HG03060 (cell line): Measurements from ENCODE around the gene FAM53A.
A peak's percentile ranks its signal among the peaks of the same experiment; 100 is the strongest.
"Not testable (repeated sequence)": the region's sequence is repeated elsewhere in the genome, so short reads cannot be mapped to it uniquely, and the experiment has no call there.

Experiments
- ATAC-seq: cut with Tn5 transposase; IDR thresholded peaks from one replicate; pipeline ENCODE4 v1.9.1; 2021; ENCODE audit warnings: low read depth, moderate number of reproducible peaks; ENCODE audit not compliant: unreplicated experiment

Gene FAM53A

DNA sequence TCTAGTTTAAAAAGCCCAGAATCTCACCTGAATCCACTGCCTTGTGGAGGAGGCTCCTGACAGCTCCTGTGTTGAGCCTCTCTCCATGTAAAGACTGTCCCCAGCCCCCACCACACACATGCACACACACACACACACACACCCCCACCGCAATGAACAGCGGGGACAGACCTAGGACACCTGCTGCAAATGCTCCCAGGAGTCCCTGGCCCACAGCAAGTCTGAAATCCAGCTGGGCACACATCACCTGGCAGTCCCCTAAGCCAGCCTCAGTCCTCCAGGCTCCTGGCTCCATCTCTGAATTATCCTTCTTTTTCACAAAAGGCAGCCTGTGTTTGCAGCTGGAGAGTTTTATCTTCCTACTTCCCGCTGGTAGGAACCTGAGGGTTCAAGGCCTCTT, 6.6 kb upstream of the FAM53A start:
- ATAC-seq: no peak

DNA sequence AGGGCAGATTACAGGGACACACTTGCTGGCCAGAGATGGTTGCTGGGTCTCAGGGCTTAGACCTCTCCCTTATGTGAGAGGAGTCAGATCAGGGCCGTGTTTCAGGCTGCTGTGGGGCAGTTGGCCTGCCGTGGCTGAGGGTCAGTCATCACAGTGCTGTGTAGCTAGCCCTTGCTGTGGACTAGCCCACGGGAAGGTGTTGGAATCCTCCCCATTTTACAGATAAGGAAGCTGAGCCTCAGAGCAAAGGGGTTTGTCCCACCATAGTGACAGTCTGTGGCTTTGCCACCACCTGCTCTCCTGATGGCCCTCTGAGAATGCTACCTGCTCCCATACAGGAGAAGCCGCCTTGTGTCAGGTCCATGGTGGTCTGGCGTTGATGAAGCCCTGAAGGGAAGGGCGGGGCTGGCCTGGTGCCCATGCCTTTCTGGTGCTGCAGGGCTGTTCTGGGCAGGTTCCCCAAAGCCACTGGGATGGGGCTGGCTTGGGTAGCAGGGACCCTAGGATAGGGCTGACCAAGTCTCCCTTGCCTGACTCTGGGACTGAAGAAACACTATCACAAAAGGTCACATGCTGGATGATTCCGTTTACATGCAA, 2.4 kb upstream of the FAM53A start:
- ATAC-seq: no peak

DNA sequence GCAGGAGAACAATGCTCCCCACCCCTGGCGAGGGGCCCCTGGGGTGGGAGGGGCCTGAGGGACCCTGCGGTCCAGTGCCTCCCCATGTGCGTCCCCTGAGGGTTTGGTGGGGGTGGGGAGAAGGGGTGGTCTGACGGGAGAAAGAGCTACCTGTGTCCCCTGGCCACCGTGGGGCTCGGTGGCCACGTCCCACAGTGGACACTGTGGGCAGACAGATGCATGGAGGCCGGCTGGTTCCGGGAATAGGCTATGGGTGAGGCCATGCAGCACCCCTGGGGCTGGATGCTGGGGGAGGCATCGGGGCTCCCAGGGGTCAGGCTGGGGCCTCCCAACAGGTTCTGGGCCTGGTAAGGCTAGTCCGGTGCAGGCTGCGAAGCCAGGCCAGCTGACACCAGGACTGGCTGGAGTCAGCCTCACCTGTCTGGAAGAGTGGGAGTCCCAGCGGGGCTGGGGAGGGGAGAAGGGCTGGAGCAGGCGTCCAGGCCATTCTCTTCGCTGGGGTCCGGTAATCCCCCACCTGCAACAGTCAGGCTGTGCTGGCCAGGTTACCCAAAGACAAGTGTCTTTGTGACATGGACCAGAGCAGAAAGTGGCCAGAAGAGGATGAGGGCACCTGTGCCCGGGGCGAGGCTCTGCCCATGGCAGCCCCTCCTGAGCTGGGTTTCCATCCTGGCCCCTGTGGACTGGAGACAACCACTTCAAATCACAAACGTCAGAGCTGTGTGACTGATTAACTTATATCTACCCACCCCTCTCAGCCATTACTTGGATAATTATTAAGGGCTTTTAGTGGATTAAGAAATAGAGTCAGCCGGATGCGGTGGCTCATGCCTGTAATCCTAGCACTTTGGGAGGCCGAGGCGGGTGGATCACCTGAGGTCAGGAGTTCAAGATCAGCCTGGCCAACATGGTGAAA, 1.4 kb upstream of the FAM53A start:
- ATAC-seq: no peak

DNA sequence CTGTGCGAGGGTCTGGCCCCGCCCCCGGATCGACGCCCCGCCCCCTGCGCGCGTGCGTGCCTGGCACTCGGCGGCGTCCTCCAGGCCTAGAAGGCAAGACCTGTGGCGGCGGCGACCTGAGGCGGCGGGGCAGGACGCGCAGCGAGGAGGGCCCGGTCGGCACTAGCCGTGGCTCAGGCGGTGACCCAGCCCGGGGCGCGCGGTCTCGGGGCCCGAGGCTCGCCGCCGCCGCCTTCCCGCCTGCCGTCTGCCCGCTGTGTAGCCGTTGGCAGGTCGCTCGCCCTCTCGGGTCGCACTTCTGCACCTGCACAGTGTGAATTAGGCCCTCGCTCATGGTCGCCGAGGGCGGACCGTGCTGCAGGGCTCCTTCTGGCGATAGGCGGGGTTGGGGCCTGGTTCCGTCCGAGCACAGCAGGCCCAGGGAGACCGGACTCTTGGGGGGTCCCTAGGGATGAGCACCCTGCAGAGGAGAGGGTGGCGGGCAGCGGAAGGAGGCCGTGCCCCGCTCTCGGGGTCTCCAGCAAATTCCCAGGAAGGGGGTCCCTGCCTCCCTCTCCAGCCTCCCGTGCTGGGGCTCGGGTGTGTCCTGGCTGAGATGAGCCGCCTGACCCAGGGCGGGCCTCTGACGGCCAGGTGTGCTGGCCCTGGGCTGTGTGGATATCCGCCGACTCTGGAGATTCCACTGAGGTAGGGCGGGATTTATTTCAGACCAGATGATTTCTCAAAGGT, 557 bp upstream of the FAM53A start:
- peak; percentile 10 for ATAC-seq

DNA sequence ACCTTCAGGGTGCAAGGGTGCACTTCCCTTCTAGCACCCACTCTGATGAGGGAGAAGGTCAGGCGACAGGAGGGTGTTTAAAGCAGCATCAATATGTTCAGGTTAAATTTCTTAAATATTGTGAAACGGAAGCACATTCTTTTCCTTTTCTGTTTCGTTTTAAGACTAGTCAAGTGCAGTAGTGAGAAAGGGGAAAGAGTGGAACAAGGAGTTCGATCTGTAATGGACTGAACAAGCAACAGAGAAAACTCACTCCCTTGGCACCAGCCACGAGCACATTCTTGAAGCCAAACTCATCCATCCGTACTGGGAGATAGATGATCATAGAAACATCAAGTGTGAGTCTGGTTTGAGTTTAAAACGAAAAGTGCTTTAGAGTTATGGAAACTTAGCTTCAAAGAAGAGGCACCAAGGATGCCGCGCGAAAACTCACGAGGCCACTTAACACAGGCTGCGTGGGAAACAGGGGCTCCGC, 815 bp downstream of the FAM53A start:
- ATAC-seq: no peak

DNA sequence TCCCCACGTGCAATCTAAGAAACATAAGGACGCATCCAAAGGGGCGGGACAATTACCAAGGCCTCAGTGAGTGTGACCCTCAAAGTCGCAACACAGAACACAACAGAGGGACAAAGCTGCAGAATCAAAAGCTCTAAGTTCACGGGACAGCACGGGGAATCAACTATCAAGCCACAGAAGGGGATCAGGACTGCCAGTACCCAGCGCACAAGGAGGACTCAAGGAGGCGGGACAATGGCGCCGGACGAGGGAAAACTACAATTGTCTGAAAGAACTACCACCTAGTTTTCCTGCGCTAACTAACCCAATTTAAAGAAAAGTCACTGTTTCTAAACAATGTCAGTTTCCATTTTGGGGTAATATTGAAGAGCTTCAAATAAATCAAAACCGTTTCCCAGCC, 1.3 kb downstream of the FAM53A start:
- no peak for ATAC-seq

DNA sequence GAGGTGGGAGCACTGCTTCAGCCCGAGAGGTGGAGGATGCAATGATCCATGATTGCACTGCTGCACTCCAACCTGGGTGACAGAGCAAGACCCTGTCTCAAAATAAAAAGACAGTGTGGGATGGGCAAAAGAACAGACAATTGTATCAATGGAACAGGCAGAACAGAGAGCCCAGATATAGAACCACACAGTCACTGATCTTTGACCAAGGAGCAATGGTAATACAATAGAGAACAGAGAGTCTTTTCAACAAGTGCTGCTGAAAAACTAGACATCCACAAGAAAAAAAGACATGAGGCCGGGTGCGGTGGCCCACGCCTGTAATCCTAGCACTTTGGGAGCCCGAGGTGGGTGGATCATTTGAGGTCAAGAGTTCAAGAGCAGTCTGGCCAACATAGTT, 5.9 kb downstream of the FAM53A start:
- no peak for ATAC-seq

DNA sequence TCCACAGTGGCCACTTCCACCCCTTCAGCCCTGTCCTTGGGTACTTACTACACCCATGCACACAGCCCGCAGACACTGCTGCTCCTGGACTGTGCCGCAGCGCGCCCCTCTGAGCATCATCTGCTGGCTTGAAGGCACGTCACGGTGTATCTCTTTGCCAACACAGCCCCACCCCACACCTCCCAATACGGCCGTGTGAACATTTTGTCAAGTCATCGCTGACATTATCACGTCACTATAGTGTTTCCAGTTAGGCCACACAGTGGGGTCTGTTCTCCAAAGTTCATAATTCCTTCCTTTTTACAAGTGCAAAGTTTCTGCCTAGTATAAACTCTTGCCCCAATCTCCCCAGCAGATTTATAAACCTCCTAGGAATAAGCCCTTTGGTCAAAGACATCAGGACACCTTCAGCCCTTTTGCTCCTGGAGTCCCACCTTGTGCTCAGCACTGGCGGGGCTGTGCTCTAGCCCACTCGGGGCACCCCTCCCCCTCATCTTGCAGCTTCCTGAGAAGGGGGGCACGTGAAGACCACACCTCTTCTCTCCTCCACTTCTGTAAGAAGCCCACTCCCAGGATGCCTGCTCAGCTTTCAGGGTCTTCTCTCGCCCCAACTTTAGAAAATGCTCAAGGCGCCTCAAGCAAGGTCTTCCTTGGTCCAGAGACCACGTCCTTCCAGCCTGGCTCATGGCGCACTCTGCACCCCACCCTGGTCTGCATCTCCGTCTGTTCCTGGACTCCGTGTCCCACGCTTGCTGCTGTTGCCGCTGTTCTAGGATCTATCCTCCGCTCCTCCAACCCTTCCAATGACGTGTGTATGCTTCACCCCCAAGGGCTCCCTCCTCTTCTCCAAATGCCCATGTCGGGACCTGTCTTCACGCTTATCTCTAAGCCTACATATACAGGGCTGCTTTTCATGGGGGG, 7.2 kb downstream of the FAM53A start:
- no peak for ATAC-seq

DNA sequence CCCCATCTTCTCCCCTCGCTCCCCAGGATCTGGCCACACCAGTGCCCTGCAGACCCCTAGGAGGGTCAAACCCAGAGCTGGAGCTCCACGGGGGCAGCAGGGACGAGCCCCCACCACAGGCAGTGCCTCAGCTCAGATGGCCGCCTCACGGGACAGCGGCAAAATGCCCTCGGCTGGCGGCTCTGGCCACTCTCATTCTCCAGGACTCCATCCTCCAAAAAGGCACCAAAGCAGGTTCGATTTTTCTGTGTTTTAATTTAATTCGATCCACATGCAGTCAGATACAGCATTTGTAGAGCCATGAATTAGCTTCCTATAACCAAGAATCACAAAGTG, 8.3 kb downstream of the FAM53A start:
- no peak for ATAC-seq

DNA sequence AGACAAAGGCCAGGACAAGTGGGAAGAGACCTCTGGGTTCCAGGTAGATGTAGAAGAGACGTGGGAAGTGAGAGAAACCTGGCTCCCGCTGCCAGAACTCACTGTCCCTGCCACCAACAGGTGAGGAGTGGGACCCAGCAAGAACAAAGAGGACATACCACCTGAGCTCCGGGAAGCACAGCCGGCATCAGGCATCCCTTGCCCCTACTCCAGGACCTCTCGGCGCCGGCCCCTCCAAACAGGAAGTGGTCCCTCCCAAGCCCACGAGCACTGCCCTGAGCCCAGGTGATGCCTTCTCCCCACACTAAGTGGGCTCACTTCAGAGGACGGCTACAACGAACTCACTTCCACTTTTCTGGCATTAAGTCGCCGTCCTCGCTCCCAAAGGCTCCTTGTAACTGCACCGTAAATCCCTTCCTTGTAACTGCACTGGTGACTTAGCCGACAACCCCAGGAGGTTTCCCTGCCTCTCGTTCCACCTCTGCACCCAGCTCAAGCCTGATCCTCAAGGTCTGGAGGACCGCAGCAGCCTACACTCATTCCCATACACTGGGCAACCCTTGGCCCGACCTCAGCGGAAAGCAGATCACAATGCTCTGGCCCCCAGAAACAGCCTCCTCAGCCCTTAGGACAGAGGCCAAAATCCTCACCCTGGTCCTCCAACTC, 8.8 kb downstream of the FAM53A start:
- ATAC-seq: no peak

DNA sequence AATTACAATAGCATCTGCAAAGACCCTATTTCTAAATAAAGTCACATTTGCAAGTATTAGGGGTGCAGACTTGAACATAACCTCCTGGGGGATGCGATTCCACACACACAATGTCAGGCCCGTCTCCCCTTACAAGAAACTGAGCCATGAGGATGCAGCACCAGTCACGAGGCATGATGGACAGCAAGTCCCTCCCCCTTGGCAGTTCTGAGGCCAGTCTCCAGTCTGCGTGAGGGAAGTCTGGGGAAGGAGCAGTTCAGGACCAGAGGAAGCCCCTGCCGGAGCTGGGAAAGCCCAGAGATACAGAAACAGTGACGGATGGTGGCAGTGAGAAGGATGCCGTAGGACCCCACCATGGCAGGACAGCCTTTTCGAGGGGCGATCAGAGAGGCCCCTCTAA, 9.4 kb downstream of the FAM53A start:
- no peak for ATAC-seq

DNA sequence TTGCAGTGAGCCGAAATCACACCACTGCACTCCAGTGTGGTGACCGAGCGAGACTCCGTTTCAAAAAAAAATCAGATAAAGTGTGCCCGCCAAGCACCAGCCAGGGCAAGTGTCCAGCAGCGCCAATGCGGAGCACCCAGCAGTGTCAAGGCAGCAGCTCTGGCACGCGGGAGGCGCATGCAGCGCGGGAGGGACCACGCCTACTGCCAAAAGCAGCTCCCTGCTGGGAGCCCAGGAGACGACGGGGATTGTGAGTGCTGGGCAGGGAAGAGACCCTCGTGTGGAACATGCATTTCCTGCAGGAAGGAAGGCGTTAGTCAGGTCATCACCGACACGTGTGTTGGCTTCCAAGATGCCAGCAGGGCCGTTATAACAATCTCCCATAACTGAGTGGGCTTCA, 10.4 kb downstream of the FAM53A start:
- ATAC-seq: no peak

DNA sequence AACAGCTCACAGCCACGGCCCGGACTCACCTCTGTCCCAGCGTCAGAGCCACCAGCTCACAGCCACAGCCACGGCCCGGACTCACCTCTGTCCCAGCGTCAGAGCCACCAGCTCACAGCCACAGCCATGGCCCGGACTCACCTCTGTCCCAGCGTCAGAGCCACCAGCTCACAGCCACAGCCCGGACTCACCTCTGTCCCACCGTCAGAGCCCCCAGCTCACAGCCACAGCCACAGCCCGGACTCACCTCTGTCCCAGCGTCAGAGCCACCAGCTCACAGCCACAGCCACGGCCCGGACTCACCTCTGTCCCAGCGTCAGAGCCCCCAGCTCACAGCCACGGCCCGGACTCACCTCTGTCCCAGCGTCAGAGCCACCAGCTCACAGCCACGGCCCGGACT, 13.1 kb downstream of the FAM53A start:
- ATAC-seq: not testable (repeated sequence)

DNA sequence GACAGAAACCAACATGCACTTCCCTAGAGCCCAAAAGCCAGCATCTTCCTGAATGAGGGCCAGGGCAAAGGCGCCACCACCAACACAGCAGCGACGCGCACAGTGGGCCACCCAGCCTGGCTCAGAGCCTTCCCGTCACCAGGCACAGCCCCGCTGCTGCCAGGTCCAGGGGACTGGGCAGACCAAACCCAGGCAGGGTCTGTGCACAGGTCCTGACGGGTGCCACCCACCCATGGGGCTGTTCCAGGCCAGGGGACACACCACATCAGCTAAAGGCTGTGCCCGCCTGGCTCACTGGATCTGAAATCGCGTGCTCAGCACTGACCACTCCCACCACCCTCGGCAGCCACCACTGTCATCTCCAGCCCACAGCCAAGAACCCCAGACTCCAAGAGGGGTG, 13.8 kb downstream of the FAM53A start:
- no peak for ATAC-seq

DNA sequence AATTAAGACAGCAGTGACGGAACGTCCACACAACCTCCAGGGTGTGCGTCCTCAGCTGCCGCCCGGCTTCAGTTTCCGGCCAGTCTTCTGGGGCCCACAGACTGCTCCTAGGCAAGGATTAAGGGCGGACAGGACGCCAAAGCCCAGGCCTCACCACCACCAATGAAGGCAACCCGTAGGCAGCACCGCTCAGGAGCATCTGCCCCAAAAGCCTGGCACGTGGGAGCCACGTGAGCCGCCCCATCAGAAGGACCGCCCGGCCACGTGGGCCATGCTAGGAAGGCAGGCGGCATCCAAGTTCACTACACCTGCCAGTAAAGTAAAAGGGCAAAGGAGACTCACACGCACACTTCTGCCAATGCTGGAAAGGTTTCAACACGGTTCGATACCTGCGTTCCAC, 14.3 kb downstream of the FAM53A start:
- ATAC-seq: no peak

DNA sequence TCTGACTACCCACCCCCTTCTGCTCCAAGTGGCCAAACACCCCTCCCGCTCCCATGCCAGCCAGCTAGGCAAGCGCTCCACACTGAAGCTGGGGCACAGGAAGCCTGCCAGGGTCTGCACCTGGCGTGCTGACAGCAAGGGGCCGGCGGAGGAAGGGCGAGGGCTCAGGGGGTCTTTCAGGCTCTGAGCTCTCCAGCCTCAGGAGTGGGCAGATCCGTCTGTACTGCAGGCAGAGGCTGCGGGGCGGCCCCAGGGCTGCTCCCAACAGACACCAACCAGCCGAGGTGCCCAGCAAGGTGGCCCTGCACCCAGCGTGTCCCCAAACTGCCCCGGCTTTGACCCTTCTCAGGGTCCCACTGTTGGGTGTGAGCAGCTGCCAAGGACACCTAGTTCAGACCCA, 14.8 kb downstream of the FAM53A start:
- ATAC-seq: no peak

DNA sequence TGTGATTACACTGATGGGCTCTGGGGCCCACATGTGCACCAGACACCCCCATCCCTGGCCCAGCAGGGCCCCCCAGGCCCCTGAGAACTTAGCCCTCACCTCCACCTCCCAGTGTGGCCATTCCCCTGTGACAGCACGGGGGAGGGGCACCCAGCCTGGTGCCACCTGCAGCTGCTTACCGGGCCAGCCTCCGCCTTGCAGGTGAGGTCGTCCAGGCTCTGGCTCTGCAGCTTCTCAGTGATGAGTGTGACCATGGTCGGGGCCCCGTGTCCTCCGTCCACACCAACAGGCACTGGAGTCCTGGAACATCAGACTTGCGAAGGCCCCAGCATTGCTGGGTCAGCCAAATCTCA, 15.6 kb downstream of the FAM53A start:
- ATAC-seq: no peak

DNA sequence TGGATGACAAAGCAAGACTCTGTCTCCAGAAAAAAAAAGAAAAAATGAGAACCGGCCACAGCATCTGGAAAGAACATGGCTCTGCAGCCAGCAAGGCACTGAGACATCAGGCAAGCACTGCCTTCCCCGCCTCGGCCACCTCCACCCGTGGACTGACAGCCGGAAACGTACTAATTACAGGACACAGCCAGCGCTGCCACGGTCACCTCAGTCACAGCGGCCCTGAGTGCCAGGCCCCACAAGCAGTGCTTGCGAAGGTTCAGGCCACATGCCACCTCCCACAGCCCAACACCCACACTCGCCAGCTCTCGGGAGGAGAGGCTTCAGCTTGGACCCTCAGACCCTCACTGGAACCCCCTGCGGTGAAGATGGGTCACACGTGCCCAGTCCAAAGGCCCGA, 16.8 kb downstream of the FAM53A start:
- no peak for ATAC-seq

DNA sequence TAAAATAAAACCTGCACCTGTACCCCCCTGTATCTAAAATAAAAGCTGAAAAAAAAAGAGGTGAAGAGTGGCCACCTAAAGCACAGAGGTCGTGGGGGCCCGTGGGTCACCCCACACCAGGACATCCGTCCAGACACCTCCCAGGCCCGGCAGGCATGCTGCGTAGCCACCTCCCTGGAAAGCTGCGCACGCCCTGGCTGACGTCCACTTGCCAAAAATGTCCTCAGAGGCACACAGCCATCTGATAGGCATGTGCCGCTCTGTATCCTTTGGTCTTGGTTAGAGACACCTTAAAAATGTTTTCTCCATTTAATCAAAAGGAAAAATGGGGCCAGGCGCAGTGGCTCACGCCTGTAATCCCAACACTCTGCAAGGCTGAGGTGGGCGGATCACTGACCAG, 17.7 kb downstream of the FAM53A start:
- no peak for ATAC-seq

DNA sequence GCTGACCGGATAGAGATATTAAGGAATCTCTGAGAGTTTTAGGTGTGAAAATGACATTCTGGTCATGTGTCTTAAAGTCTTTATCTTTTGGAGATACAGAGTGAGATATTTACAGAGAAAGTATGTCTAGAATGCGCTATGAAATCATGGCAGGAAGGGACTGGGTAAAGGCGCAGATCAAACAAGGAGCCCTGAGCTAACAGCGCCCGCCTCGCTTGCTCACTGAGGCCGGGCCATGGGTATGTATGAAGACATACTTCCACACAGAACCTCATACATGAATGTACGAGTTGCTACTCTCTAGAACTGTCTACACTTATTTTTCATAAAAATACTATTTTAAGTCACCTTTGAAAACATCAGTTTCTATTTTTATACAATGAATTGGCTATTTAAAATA, 20.0 kb downstream of the FAM53A start:
- no peak for ATAC-seq
